ENCODE data around the gene RPL11.

DNA sequence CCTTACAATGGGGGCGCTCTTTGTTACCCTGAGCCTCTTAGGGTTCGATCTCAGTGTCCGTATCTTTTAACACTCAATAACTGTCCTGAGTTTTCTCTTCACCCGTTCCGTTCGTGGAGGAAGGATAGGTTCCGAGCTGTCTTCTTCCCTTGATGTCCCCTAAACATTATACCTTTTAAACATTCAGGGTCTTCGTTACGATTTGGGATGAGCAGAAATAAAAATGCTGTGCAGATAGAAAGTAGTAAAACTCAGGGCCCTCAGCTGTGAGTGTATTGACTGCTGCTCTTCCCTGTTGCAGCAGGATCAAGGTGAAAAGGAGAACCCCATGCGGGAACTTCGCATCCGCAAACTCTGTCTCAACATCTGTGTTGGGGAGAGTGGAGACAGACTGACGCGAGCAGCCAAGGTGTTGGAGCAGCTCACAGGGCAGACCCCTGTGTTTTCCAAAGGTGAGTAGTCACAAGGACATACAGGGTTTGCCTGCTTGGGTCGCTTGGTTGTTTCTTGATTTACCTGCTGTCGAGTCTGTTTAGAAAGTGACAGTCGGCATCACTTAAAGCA is 784 bp downstream of the RPL11 start:
- TF ChIP-seq, protein P1, sequence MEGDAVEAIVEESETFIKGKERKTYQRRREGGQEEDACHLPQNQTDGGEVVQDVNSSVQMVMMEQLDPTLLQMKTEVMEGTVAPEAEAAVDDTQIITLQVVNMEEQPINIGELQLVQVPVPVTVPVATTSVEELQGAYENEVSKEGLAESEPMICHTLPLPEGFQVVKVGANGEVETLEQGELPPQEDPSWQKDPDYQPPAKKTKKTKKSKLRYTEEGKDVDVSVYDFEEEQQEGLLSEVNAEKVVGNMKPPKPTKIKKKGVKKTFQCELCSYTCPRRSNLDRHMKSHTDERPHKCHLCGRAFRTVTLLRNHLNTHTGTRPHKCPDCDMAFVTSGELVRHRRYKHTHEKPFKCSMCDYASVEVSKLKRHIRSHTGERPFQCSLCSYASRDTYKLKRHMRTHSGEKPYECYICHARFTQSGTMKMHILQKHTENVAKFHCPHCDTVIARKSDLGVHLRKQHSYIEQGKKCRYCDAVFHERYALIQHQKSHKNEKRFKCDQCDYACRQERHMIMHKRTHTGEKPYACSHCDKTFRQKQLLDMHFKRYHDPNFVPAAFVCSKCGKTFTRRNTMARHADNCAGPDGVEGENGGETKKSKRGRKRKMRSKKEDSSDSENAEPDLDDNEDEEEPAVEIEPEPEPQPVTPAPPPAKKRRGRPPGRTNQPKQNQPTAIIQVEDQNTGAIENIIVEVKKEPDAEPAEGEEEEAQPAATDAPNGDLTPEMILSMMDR (IDR thresholded peaks at IDR 0.05): no peak
- TF ChIP-seq, protein P2, sequence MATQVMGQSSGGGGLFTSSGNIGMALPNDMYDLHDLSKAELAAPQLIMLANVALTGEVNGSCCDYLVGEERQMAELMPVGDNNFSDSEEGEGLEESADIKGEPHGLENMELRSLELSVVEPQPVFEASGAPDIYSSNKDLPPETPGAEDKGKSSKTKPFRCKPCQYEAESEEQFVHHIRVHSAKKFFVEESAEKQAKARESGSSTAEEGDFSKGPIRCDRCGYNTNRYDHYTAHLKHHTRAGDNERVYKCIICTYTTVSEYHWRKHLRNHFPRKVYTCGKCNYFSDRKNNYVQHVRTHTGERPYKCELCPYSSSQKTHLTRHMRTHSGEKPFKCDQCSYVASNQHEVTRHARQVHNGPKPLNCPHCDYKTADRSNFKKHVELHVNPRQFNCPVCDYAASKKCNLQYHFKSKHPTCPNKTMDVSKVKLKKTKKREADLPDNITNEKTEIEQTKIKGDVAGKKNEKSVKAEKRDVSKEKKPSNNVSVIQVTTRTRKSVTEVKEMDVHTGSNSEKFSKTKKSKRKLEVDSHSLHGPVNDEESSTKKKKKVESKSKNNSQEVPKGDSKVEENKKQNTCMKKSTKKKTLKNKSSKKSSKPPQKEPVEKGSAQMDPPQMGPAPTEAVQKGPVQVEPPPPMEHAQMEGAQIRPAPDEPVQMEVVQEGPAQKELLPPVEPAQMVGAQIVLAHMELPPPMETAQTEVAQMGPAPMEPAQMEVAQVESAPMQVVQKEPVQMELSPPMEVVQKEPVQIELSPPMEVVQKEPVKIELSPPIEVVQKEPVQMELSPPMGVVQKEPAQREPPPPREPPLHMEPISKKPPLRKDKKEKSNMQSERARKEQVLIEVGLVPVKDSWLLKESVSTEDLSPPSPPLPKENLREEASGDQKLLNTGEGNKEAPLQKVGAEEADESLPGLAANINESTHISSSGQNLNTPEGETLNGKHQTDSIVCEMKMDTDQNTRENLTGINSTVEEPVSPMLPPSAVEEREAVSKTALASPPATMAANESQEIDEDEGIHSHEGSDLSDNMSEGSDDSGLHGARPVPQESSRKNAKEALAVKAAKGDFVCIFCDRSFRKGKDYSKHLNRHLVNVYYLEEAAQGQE (IDR thresholded peaks at IDR 0.05; ENCODE audit: insufficient read depth in 1 of 2, low read depth in 2 of 2, low read length in 1 of 2): no peak
- TF ChIP-seq TCF7L2 (IDR thresholded peaks at IDR 0.05; ENCODE audit: low read depth, low read length) (no peak), POLR2AphosphoS5 (IDR thresholded peaks at IDR 0.05; ENCODE audit: low read depth, low read length) (no peak; the same call in 1 of the 2 replicates)
